ENCODE measurements around the gene PADI2.

- TF ChIP-seq CTCF (IDR thresholded peaks at IDR 0.05) (no peak), POLR2A (IDR thresholded peaks at IDR 0.05) (no peak)
Measured at GRCh38 chr1:17149771-17150170, 30.5 kb upstream of the PADI2 start.
